Upper lobe of right lung (tissue), 1 donor: ENCODE measurements around the gene PRKCB. TPM values are rescaled to one million over a fixed set of nuclear protein-coding genes. Genes with fewer than 3 reads are reported as not detected.

Source experiments
- ATAC-seq: fragments of 200-7000 bp; cut with Tn5 transposase; one replicate; pipeline ENCODE4 v1.9.1; 2020; ENCODE audit warnings: mild to moderate bottlenecking, moderate library complexity
- DNase-seq: peaks from one replicate; pipeline ENCODE4 v3.0.0-alpha.2; 2020
- H3K27ac ChIP-seq: fragments of 200-600 bp; one replicate; pipeline ENCODE4 v1.8.0; 2022
- H3K27me3 ChIP-seq: fragments of 200-600 bp; one replicate; pipeline ENCODE4 v1.8.0; 2022; ENCODE audit warnings: mild to moderate bottlenecking
- H3K36me3 ChIP-seq: fragments of 200-600 bp; one replicate; pipeline ENCODE4 v1.8.0; 2022
- H3K4me1 ChIP-seq: fragments of 200-600 bp; one replicate; pipeline ENCODE4 v1.8.0; 2022
- H3K4me3 ChIP-seq: fragments of 200-600 bp; one replicate; pipeline ENCODE4 v1.8.0; 2022; ENCODE audit warnings: mild to moderate bottlenecking
- H3K9me3 ChIP-seq: fragments of 200-600 bp; one replicate; pipeline ENCODE4 v1.8.0; 2022
- CTCF ChIP-seq: fragments of 200-600 bp; IDR thresholded peaks from one replicate; pipeline ENCODE4 v1.8.0; 2022; ENCODE audit warnings: antibody characterized with exemption
- intact Hi-C: fragments of 100-400 bp; cut with DNase I; formaldehyde crosslinking; loops from one replicate; pipeline ENCODE4 v1.11.0; 2022
- total RNA-seq: library from RNA; stranded (reverse); fragmentation: NEBNext Ultra II Directional; extraction: Animal tissue kit (Norgen Biotek cat#: 25700); gene quantifications from one replicate; pipeline ENCODE4 v1.2.1, GENCODE V29; 2021
- donor health status: DM: no; HTN: yes; CAD: no; lungs with severe emphysema.

PRKCB gene
- total RNA-seq, 1 donor from 2014 or later: 25.2 TPM

- H3K4me1 ChIP-seq: no peaks in the 10 kb centered on the region
- ATAC-seq (no peak), DNase-seq (no peak)
- TF ChIP-seq CTCF: no peak
- no peak overlapping the region for H3K4me3 ChIP-seq
- H3K27ac ChIP-seq: no peak overlapping the region
- no peaks in the 10 kb centered on the region for H3K36me3 ChIP-seq
- H3K9me3 ChIP-seq: no peaks in the 10 kb centered on the region
- intact Hi-C loops: no loop called here
- no peaks in the 10 kb centered on the region for H3K27me3 ChIP-seq
Observed at GRCh38 chr16:24206926-24207325, 371.1 kb downstream of the PRKCB start.

DNA sequence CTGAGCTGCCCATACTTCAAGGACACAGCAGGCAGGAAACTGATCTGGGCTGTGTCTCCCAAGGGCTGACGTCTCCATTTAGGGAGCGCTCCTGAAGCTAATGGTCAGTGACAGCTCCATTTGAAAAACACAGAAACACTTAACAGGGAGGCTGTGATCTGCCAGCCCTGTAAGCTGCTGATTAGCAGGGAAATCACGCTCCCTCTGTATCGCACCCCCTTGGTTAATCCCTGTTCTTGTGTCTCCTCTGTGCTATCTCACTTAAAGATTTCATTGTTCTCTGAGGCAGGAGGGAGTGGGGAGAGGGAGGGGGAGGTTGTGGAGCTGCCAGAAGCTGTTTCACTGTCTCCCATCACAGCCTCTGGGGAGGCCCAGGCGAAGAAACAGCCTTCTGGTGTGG is 372.9 kb downstream of the PRKCB start:
- Histone ChIP-seq H3K4me3 (no peak overlapping the region), H3K36me3 (no peaks in the 10 kb centered on the region), H3K27me3 (no peaks in the 10 kb centered on the region), H3K27ac (no peak overlapping the region), H3K9me3 (no peaks in the 10 kb centered on the region), H3K4me1 (no peaks in the 10 kb centered on the region)
- no peak for TF ChIP-seq CTCF
- DNase-seq (no peak), ATAC-seq (no peak)
- intact Hi-C loops: no loop called here

- H3K4me1 ChIP-seq: no peaks in the 10 kb centered on the region
- TF ChIP-seq CTCF: no peak
- no peaks in the 10 kb centered on the region for H3K36me3 ChIP-seq
- intact Hi-C loops: no loop called here
- ATAC-seq (no peak), DNase-seq (no peak)
- H3K9me3 ChIP-seq: no peaks in the 10 kb centered on the region
- no peak overlapping the region for H3K4me3 ChIP-seq
- no peaks in the 10 kb centered on the region for H3K27me3 ChIP-seq
- no peak overlapping the region for H3K27ac ChIP-seq
Observed at GRCh38 chr16:24214992-24215391, 379.2 kb downstream of the PRKCB start.

DNA sequence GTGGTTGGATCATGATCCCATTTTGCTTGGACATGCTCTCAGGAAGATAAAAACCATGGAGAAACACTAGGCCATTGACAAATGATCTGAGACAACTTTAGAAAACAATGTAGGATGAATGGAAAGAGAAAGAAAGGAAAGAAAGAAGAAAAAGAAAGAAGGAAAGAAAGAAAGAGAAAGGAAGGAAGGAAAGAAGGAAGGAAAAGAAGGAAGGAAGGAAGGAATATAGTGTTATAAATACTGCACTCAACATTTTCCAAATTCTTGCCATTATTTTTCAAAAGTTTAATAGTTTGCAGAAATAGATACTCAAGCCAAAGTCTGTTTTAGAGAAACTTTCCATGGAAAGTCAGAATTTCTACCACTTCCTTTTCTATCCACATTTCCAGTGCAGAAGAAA is 381.2 kb downstream of the PRKCB start:
- ATAC-seq (no peak), DNase-seq (no peak)
- Histone ChIP-seq H3K4me1 (no peaks in the 10 kb centered on the region), H3K27me3 (no peaks in the 10 kb centered on the region), H3K4me3 (no peak overlapping the region), H3K27ac (no peak overlapping the region), H3K9me3 (no peaks in the 10 kb centered on the region), H3K36me3 (no peaks in the 10 kb centered on the region)
- intact Hi-C loops: no loop called here
- TF ChIP-seq CTCF: no peak

GRCh38 chr16:24217461-24217860 is 381.7 kb downstream of the PRKCB start:
- DNase-seq (no peak), ATAC-seq (no peak)
- Histone ChIP-seq H3K4me3 (no peak overlapping the region), H3K9me3 (no peaks in the 10 kb centered on the region), H3K4me1 (no peaks in the 10 kb centered on the region), H3K36me3 (no peaks in the 10 kb centered on the region), H3K27ac (no peak overlapping the region), H3K27me3 (no peaks in the 10 kb centered on the region)
- TF ChIP-seq CTCF: no peak
- intact Hi-C loops: no loop called here

GRCh38 chr16:24218299-24218698 is 382.5 kb downstream of the PRKCB start:
- H3K27me3 ChIP-seq: no peaks in the 10 kb centered on the region
- DNase-seq (no peak), ATAC-seq (no peak)
- no peak overlapping the region for H3K27ac ChIP-seq
- H3K4me3 ChIP-seq: no peak overlapping the region
- no peaks in the 10 kb centered on the region for H3K4me1 ChIP-seq
- H3K36me3 ChIP-seq: no peaks in the 10 kb centered on the region
- intact Hi-C loops: no loop called here
- no peaks in the 10 kb centered on the region for H3K9me3 ChIP-seq
- no peak for TF ChIP-seq CTCF
